Transverse colon (tissue), 4 donors: ENCODE results near the gene TRIP10. TPM values are rescaled to one million over a fixed set of nuclear protein-coding genes. Genes with fewer than 3 reads are reported as not detected.

Source experiments
- DNase-seq: peaks from one replicate; pipeline ENCODE4 v3.0.0-alpha.2; 2019
- H3K27ac ChIP-seq, 4 donors: fragments of 200-600 bp; sonication (generic); 2 replicates each; pipeline ENCODE4 v1.5.1; 2016 to 2018; ENCODE audit warnings: inconsistent platforms in 4 of 4
- H3K27me3 ChIP-seq: fragments of 200-600 bp; sonication (generic); 2 replicates; pipeline ENCODE4 v1.5.1; 2017; ENCODE audit warnings: inconsistent platforms
- H3K36me3 ChIP-seq, 4 donors: fragments of 200-600 bp; sonication (generic); 2 replicates each; pipeline ENCODE4 v1.5.1; 2017 to 2019; ENCODE audit warnings: inconsistent platforms in 4 of 4
- H3K4me1 ChIP-seq, 4 donors: fragments of 200-600 bp; sonication (generic); 2 replicates each; pipeline ENCODE4 v1.5.1; 2017 to 2020; ENCODE audit warnings: inconsistent platforms in 4 of 4
- H3K4me3 ChIP-seq, 4 donors: fragments of 200-600 bp; sonication (generic); 1 replicate in 1 of 4; 2 replicates in 3 of 4; pipeline versions ENCODE4 v1.5.1 to v1.6.1; 2017 to 2019; ENCODE audit warnings: inconsistent platforms in 4 of 4
- H3K9me3 ChIP-seq, 2 donors: fragments of 200-600 bp; sonication (generic); 2 replicates each; pipeline ENCODE4 v1.5.1; 2017 to 2019; ENCODE audit warnings: inconsistent platforms in 2 of 2
- CTCF ChIP-seq, 5 experiments: fragments of 200-600 bp in 3 of 5; fragments of 450-650 bp in 2 of 5; sonication (generic) in 3 of 5; IDR thresholded peaks; 1 replicate in 2 of 5; 2 replicates in 3 of 5; pipeline ENCODE4 v1.5.1; 2016 to 2017; ENCODE audit warnings: antibody characterized with exemption in 5 of 5, inconsistent platforms in 3 of 5, mild to moderate bottlenecking in 2 of 5, moderate library complexity in 1 of 5
- EP300 ChIP-seq: sonication (generic); formaldehyde crosslinking; IDR thresholded peaks from one replicate; pipeline ENCODE4 v1.6.1; 2017; ENCODE audit warnings: antibody characterized with exemption, low read depth
- POLR2A ChIP-seq: fragments of 450-650 bp; IDR thresholded peaks from one replicate; pipeline ENCODE4 v1.6.1; 2016; ENCODE audit warnings: antibody characterized with exemption, mild to moderate bottlenecking, moderate library complexity
- POLR2AphosphoS5 ChIP-seq, 3 donors: sonication (generic); formaldehyde crosslinking; IDR thresholded peaks; one replicate each; pipeline ENCODE4 v1.6.1; 2016; ENCODE audit warnings: antibody characterized with exemption in 3 of 3
- WGBS, 2 donors: methylation state at CpG; one replicate each; pipeline ENCODE4 v1.1.5; 2018; ENCODE audit warnings: low coverage in 1 of 2; 5-methylcytosine and 5-hydroxymethylcytosine counted together
- in situ Hi-C, 4 donors: fragments of 200-750 bp; cut with MboI; loops; one replicate each; pipeline versions ENCODE4 v1.15.0 to v1.15.1; 2017; ENCODE audit warnings: low sequenced_read_pairs in 3 of 4, low pct_ligation_motif_present in 1 of 4, low pct_unique_long_range_greater_than_20kb in 1 of 4
- intact Hi-C: fragments of 100-400 bp; cut with DNase I; formaldehyde crosslinking; loops from one replicate; pipeline ENCODE4 v1.15.1; 2023; ENCODE audit warnings: low total_unique reads
- total RNA-seq, 4 donors: library from RNA; depleted of rRNA; stranded (reverse); fragments of >200 nt; gene quantifications; one replicate each; pipeline ENCODE4 v1.1.0, GENCODE V29; 2016

The TRIP10 gene
- total RNA-seq, 4 donors from 2014 or later, result 55.5 to 227 (median 78.8) TPM

GRCh38 chr19:6788896-6789295 is 49.4 kb downstream of the TRIP10 start:
- Histone ChIP-seq H3K27me3 (no peaks in the 10 kb centered on the region), H3K4me1 (no peaks in the 10 kb centered on the region), H3K9me3 (no peaks in the 10 kb centered on the region), H3K27ac (no peak overlapping the region), H3K36me3 (no peaks in the 10 kb centered on the region), H3K4me3 (no peak overlapping the region)
- intact Hi-C loops, result no loop called here
- TF ChIP-seq POLR2AphosphoS5 (IDR thresholded peaks at IDR 0.05) (no peak), EP300 (no peak), POLR2A (no peak), CTCF (IDR thresholded peaks at IDR 0.05) (no peak)
- DNase-seq, result no peak
- in situ Hi-C loops, result no loop called here
- 82 to 100% methylated on average over 1 to 4 of the region's 4 CpGs for WGBS, 2 donors

GRCh38 chr19:6790194-6791128 is 51.0 kb downstream of the TRIP10 start:
- Histone ChIP-seq H3K36me3 (no peaks in the 10 kb centered on the region), H3K27me3 (no peaks in the 10 kb centered on the region), H3K4me3 (no peak overlapping the region), H3K9me3 (no peaks in the 10 kb centered on the region), H3K27ac (no peak overlapping the region), H3K4me1 (no peaks in the 10 kb centered on the region)
- DNase-seq, result no peak
- no peak for TF ChIP-seq CTCF (IDR thresholded peaks at IDR 0.05)
- no peak for TF ChIP-seq POLR2A
- in situ Hi-C loops (no loop called here), intact Hi-C loops (no loop called here)
- 43 to 74% methylated on average over 2 to 5 of the region's 5 CpGs for WGBS, 2 donors

GRCh38 chr19:6791237-6791636 is 51.8 kb downstream of the TRIP10 start:
- 79 to 90% methylated on average over 4 to 6 of the region's 6 CpGs for WGBS, 2 donors
- no peak for DNase-seq
- in situ Hi-C loops (no loop called here), intact Hi-C loops (no loop called here)
- Histone ChIP-seq H3K4me3 (no peak overlapping the region), H3K4me1 (no peaks in the 10 kb centered on the region), H3K9me3 (no peaks in the 10 kb centered on the region), H3K27ac (no peak overlapping the region), H3K36me3 (no peaks in the 10 kb centered on the region), H3K27me3 (no peaks in the 10 kb centered on the region)
- TF ChIP-seq EP300, result no peak
- TF ChIP-seq POLR2AphosphoS5 (IDR thresholded peaks at IDR 0.05), result no peak
- no peak for TF ChIP-seq CTCF (IDR thresholded peaks at IDR 0.05)
- no peak for TF ChIP-seq POLR2A

GRCh38 chr19:6793411-6793810 is 53.9 kb downstream of the TRIP10 start:
- Histone ChIP-seq H3K36me3 (no peaks in the 10 kb centered on the region), H3K27ac (no peak overlapping the region), H3K4me1 (no peaks in the 10 kb centered on the region), H3K27me3 (no peaks in the 10 kb centered on the region), H3K9me3 (no peaks in the 10 kb centered on the region), H3K4me3 (no peak overlapping the region)
- TF ChIP-seq POLR2AphosphoS5 (IDR thresholded peaks at IDR 0.05), result no peak
- no peak for TF ChIP-seq EP300
- TF ChIP-seq POLR2A, result no peak
- TF ChIP-seq CTCF (IDR thresholded peaks at IDR 0.05), result no peak
- no peak for DNase-seq
- intact Hi-C loops (no loop called here), in situ Hi-C loops (no loop called here)
- WGBS, 2 donors, result 87 to 97% methylated on average over 4 of the region's 4 CpGs
